GOT3 (cell line): ENCODE data around the gene SHROOM4.

Experiments
- DNase-seq: peaks from one replicate; lab custom pipeline; 2025; ENCODE audit warnings: mixed read lengths; lab: John Stamatoyannopoulos, UW

SHROOM4 gene, protein sequence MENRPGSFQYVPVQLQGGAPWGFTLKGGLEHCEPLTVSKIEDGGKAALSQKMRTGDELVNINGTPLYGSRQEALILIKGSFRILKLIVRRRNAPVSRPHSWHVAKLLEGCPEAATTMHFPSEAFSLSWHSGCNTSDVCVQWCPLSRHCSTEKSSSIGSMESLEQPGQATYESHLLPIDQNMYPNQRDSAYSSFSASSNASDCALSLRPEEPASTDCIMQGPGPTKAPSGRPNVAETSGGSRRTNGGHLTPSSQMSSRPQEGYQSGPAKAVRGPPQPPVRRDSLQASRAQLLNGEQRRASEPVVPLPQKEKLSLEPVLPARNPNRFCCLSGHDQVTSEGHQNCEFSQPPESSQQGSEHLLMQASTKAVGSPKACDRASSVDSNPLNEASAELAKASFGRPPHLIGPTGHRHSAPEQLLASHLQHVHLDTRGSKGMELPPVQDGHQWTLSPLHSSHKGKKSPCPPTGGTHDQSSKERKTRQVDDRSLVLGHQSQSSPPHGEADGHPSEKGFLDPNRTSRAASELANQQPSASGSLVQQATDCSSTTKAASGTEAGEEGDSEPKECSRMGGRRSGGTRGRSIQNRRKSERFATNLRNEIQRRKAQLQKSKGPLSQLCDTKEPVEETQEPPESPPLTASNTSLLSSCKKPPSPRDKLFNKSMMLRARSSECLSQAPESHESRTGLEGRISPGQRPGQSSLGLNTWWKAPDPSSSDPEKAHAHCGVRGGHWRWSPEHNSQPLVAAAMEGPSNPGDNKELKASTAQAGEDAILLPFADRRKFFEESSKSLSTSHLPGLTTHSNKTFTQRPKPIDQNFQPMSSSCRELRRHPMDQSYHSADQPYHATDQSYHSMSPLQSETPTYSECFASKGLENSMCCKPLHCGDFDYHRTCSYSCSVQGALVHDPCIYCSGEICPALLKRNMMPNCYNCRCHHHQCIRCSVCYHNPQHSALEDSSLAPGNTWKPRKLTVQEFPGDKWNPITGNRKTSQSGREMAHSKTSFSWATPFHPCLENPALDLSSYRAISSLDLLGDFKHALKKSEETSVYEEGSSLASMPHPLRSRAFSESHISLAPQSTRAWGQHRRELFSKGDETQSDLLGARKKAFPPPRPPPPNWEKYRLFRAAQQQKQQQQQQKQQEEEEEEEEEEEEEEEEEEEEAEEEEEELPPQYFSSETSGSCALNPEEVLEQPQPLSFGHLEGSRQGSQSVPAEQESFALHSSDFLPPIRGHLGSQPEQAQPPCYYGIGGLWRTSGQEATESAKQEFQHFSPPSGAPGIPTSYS (N-terminal part only)

GRCh38 chrX:50813843-50814661 is at the start of gene SHROOM4:
TSS of gene SHROOM4 (minus strand) at chrX:50814194. CDS start at chrX:50814018, 176 bp downstream.
- no peak for DNase-seq

GRCh38 chrX:50863471-50863870 is 49.5 kb upstream of the SHROOM4 start:
- no peak for DNase-seq

GRCh38 chrX:50860518-50860917 is 46.5 kb upstream of the SHROOM4 start:
- no peak for DNase-seq

GRCh38 chrX:50858548-50858947 is 44.6 kb upstream of the SHROOM4 start:
- DNase-seq = no peak

DNA sequence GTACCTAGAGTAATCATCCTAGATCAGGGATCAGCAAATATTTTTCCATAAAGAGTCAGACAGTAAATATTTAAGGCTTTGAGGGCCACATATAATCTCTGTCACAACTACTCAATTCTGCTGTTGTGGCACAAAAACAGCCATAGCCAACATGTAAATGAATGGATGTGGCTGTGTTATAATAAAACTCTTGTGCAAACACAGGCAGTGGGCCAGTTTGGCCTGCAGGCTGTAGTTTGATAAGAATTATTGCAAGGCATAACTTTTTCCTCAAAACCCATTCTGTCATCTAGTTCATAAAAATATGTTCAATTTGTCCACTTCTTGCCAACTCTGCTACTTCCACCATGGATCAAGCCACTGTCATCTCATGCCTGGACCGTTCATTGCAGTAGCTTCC is 39.4 kb upstream of the SHROOM4 start:
- DNase-seq = no peak

- no peak for DNase-seq
These were observed 38.5 kb upstream of the SHROOM4 start for GRCh38 chrX:50852524-50852923.

DNA sequence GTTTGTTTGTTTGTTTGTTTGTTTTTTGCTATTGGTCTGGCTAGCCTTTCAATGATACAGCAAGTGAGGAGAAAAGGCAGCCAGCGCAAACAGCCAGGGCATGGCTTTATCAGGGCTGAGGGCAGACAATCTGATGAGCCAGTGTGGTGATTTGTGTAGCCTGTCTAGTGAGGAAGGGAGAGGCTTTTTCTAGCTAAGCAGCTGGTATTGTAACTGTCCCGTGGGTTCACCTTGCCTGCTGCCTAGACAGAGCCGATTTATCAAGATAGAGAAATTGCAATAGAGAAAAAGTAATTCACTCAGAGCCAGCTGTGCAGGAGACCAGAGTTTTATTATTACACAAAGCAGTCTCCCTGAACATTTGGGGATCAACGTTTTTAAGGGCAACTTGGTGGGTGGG is 28.2 kb upstream of the SHROOM4 start:
- DNase-seq = no peak

DNA sequence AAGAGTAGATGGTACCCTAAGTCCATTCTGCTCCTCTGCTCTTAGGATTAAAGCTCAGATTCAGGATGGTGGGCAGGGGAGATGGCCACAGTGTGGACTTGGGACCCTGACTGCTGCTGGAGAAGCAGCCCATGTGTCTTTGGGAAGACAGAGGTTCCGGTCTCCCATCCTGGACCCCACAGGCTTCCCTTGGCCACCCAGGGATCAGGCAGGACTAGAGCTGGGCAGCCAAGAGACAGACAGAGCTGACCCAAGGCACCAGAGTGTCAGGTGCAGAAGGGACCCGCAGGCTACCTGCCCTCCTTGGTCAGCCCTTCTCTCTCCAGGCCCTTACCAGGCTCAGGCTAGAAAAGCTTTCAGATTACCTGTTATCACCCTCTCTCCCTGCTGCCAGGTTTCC is 25.7 kb upstream of the SHROOM4 start:
- DNase-seq = no peak

GRCh38 chrX:50838820-50839600 is 25.0 kb upstream of the SHROOM4 start:
- DNase-seq = no peak

GRCh38 chrX:50827996-50828395 is 14.0 kb upstream of the SHROOM4 start:
- DNase-seq = no peak

DNA sequence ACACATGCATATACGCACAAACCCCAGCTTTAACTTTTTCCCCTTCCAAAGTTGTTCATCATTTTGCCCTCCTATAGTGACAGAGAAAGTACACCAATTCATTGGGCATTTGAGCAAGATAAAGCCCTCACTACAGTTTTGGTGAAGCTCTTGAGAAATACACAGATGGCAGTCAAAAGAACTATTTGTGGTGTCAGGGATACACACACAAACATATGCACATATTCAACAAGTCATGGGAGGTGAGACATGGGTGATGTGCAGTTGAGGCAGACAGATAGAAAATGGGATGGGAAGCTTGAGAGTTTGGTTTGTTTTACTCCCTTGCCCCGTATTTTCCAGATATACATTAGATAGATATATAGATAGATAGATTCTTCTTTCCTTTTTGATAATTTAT is 11.8 kb upstream of the SHROOM4 start:
- no peak for DNase-seq

GRCh38 chrX:50818986-50819385 is 5.0 kb upstream of the SHROOM4 start:
- no peak for DNase-seq

- DNase-seq = no peak
These were observed 1.1 kb upstream of the SHROOM4 start for GRCh38 chrX:50815120-50815519.

- no peak for DNase-seq
These were observed 707 bp upstream of the SHROOM4 start for GRCh38 chrX:50814701-50815100.

GRCh38 chrX:50812995-50813842 is 775 bp downstream of the SHROOM4 start:
- no peak for DNase-seq

- no peak for DNase-seq
These were observed 8.7 kb downstream of the SHROOM4 start for GRCh38 chrX:50805276-50805675.

- no peak for DNase-seq
These were observed 12.9 kb downstream of the SHROOM4 start for GRCh38 chrX:50801135-50801534.

DNA sequence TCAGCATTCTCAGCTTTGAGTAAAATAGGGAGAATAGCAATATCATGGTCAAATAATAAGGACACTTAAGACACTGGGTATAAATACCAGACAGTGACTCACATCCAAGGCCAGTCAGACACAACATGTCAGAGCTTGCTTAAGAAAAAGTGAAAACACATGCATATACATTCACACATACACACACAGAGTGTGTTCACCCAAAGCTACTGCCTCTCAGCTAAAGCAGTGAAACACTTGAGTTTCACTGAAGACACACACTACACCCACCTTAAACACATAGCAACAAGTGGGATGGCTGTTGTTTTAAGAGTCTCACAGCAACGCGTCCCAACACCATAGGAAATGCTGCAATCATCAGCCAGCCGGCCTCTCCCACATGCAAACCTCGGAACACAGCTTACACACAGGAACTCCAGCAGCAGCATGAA is 14.4 kb downstream of the SHROOM4 start:
- no peak for DNase-seq

DNA sequence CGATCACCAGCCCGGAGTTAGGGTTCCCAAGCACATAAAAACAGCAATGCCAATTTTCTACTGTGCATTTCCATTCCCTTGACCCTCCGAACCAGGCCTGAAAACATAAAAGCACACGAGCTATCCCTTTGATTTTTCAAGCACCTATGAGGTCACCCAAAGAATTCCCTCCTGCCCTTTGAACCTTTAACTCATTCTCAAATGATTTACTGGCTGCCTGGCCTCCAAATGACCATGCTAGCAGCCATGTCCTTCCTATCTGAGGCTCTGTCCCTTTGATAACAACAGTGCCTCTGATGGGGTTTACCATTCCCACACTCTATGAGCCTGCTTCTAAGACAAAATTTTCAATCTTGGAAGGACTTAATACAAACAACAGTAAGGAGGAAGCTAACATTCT is 15.2 kb downstream of the SHROOM4 start:
- DNase-seq = no peak

DNA sequence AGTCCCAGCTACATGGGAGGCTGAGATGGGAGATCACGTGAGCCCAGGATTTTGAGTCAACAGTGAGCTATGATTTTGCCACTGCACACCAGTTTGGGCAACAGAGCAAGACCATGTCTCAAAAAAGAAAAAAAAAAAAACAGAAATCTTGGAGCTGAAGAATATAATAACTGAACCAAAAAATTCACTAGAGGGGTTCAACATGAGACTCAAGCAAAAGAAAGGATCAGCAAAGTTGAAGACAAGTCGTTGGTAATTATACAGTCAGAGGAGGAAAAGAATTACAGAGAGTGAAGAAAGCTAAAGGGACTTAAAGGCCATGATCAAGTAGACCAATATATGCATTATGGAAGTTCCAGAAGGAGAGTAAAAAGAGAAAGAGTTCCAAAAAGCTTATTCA is 26.9 kb downstream of the SHROOM4 start:
- DNase-seq = no peak
